T47D (cell line): ENCODE measurements around the gene PGAP6.
A peak's percentile ranks its signal among the peaks of the same experiment; 100 is the strongest.

ENCODE experiments used
- DNase-seq, 2 experiments: peaks; one replicate each; pipeline versions ENCODE4 v3.0.0 to v3.0.0-alpha.2; 2011 to 2012; ENCODE audit warnings: low read depth in 1 of 2, low spot score in 1 of 2
- JUND ChIP-seq: IDR thresholded peaks from 2 replicates; pipeline ENCODE4 v1.6.1; 2012; ENCODE audit warnings: low read depth
- in situ Hi-C: cut with HindIII; loops from 2 replicates; pipeline ENCODE4 v1.10.0; 2016; ENCODE audit warnings: low sequenced_read_pairs, low pct_unique_long_range_greater_than_20kb

The PGAP6 gene

DNA sequence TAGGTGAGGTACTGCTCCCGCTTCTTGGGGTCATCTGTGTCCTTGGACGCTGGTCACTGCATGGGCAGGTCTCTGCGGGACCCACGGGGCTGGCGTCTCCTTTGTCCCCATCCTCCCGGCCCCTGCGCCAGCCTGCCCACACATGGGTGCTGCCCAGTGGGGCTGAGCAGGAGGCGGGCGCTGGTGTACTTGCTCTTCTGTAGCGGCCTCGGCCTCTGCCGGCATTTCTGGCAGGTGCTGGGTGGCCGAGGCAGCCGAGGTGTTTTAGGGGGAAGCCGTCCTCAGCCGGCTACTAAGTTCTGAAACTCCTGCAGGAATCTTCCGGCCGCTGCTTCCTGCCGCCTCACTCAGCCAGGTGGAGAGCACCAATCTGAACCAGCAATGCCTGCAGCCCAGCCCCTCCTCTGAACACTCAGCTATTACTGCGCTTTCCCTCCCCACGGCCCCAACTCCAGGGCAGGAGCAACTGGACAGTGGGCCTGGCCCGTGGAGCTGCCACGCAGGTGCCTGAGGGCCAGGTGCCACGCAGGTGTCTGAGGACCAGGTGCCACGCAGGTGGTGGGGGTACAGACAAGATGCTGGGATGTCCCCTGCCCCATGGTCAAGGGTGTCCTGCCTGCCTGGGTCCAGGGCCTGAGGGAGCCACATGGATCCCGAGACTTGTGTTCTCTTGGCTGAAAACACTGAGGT lies 29.9 kb upstream of the PGAP6 start:
- TF ChIP-seq JUND, result no peak
- DNase-seq, result no peak
- in situ Hi-C loops, result no loop called here

DNA sequence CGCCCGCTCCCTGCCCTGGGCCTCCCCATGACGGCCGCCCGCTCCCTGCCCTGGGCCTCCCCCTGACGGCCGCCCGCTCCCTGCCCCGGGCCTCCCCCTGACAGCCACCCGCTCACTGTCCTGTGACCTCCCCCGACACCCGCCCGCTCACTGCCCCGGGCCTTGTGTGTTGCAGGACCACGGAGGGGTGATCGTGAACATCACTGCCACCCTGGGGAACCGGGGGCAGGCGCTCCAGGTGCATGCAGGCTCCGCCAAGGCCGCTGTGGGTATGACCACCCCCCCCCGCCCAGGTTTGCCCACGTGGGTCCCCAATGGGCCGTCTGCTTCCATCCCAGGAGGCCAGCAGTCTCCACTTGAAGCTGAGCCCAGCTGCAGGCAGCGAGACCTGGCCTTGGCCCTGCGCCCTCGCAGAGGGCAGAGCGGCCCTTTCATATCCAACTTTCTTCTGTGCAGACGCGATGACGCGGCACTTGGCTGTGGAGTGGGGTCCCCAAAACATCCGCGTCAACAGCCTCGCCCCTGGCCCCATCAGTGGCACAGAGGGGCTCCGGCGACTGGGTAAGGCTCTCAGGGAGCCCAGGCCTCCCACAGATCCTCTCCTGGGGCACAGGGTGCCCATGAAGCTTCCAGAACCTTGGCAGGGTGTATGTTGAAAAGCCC lies 28.9 kb upstream of the PGAP6 start:
- no peak for DNase-seq
- in situ Hi-C loops, result no loop called here
- TF ChIP-seq JUND, result no peak

DNA sequence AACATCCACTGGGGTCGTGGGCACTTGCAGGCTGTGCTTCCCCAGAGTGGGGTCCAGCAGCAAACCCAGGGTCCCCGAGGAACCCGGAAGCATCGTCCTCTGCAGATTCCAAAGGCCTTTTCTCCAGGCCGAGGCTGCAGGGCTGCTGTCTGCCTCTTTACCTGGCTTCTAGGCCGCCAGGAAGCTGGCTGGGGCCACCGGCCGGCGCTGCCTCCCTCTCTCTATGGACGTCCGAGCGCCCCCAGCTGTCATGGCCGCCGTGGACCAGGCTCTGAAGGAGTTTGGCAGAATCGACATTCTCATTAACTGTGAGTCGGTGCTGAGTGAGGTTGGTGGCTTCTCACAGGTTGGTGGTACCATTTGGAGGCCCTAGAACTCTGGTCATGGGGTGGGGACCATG lies 25.5 kb upstream of the PGAP6 start:
- in situ Hi-C loops, result no loop called here
- no peak for DNase-seq
- TF ChIP-seq JUND, result no peak

DNA sequence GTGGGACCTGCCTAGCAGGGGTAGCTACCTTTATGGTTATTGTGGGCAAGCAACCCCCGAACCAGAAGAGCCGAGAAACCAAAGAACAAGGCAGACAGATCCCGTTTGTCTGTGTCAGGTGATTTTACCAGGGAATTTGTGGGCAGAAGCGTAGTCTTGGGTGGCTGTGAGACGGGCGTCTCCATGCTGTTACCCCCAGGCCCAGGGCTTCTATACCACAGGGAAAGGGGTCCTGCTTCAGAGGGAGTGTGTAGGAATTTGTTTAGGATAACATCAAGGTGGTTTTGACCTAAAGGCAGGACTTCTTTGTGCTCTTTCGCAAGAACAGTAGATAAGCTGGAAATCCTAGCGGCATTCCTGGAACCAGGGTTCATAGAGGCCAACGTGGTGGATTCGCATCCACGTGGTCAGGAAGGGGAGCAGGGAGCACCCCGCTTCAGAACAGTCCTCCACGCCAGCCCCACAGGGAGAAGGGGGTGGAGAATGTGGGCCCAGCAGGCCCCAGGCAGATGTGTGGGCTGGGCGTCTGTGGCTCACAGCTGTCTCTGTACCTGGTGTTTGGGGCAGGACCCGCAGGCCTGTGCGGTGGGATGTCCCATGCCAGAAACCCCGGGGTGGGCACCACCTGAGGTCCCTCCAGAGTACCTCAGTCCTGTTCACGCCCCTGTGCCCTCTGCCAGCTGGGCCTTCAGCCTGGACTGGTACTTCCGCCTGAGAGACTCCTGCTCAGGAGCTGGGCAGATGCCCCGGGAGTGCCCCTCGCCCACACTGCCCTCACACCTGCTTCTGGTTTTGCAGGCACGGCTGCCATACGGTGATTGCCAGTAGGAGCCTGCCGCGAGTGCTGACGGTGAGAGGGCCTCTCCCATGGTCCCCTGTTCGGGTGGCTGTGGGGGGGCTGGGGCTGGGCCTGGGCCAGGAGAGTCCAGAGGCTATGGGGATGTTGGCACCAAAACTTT lies 24.0 kb upstream of the PGAP6 start:
- DNase-seq, result no peak
- no peak for TF ChIP-seq JUND
- in situ Hi-C loops, result no loop called here

DNA sequence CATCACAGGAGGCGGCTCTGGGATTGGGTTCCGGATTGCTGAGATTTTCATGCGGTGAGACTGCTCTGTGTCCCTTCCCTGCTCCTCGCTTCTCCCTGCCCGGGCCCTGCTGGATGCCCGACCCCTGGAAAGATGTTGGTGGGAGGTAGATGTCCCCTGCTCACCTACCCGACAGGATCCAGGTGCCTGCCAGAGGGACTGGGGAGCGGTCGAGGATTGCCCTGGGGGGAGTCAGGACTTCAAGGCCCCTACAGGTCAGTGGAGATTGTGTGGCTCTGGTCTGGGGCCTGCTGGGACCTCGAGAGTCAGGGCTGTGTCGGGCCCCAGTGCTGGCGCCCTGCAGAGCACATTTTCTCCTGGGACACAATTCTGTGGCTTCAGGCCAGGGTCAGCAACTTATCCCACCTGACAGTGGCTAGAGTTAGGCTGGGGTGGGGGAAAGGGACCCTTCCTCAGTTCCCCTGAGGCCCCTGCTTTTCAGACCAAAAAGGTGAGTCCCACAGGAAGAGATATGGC lies 23.3 kb upstream of the PGAP6 start:
- no peak for TF ChIP-seq JUND
- DNase-seq, result no peak
- in situ Hi-C loops, result no loop called here

DNA sequence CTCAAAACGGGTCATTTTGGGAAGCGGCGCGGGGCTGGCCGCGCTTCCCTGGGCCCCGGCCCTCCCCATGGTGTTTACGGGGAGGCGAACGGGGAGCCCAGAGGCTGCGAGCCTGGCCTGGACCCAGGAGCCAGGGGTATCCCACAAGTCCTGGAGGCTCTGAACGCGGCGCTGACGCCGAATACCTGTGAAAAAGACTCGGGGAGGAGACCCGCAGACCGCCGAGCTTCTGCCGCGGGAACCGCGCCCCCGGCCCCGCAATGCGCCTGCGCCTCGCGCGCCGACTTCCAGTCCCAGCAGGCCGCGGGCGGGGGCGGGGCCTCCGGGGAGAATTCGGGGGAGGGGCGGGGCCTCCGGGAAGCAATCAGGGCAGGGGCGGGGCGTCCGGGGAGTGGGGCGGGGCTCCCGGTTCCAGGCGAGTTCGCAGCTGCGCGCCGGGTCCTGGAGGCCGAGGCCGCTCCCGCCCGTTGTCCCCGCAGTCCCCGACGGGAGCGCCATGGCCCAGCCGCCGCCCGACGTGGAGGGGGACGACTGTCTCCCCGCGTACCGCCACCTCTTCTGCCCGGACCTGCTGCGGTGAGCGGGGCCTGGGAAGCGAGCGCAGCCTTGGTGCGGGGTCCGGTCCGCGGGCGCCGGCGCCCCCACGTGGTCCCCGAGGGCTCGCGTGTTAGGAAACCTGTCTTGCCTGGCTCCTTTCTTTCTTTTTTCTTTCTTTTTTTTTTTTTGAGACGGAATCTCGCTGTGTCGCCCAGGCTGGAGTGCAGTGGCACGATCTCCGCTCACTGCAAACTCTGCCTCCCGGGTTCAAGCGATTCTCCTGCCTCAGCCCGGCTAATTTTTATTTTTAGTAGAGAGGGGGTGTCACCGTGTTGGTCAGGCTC lies 19.9 kb upstream of the PGAP6 start, which contains the start of gene DECR2:
TSS of gene DECR2 (plus strand) at position 418 of the 881 bp plus-strand sequence. CDS start at position 497, 79 bp downstream.
- peak; percentile 92 to 93 for DNase-seq
- in situ Hi-C loops, result no loop called here
- TF ChIP-seq JUND, result no peak

DNA sequence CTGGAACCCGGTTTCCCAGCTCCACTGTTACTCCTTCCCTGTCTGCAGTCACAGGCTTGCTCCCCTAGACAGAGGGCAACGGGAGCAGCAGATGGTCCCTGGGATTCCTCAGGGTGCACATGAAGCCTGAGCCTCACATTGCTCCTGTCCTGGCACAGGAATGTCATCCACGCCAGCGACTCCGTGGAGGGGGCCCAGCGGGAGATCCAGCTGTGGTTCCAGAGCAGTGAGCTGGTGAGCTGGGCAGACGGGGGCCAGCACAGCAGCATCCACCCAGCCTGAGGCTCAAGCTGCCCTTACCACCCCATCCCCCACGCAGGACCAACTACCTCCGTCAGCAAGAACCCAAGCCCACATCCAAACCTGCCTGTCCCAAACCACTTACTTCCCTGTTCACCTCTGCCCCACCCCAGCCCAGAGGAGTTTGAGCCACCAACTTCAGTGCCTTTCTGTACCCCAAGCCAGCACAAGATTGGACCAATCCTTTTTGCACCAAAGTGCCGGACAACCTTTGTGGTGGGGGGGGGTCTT lies 18.3 kb upstream of the PGAP6 start:
- DNase-seq, result no peak
- in situ Hi-C loops, result no loop called here
- no peak for TF ChIP-seq JUND

DNA sequence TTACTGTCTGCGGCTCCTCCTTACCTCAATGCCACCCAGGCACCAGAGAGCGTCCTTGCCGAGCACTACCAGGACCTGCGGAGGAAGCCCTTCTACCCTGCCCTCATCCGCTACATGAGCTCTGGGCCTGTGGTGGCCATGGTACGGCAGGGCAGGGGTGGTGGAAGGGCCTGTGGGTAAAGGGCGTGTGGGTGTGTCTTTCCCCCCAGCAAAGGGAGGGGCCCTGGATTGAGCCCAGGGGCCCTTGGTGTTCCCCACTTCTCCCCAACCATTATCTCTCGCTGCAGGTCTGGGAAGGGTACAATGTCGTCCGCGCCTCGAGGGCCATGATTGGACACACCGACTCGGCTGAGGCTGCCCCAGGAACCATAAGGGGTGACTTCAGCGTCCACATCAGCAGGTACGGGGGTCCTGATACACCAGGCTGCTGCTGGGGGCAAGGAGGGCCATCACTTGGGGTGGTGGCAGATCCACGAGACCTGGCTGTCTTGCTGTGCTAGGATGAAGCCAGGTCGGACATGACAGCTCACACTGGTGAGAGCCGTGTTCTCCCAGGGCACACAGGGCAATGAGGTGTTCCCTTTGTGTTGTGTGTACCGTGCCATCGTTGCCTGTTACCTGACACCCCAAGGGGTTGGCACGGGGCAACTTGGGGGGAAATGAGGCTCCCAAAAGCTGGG lies 17.7 kb upstream of the PGAP6 start:
- no peak for TF ChIP-seq JUND
- no peak for DNase-seq
- in situ Hi-C loops, result no loop called here

DNA sequence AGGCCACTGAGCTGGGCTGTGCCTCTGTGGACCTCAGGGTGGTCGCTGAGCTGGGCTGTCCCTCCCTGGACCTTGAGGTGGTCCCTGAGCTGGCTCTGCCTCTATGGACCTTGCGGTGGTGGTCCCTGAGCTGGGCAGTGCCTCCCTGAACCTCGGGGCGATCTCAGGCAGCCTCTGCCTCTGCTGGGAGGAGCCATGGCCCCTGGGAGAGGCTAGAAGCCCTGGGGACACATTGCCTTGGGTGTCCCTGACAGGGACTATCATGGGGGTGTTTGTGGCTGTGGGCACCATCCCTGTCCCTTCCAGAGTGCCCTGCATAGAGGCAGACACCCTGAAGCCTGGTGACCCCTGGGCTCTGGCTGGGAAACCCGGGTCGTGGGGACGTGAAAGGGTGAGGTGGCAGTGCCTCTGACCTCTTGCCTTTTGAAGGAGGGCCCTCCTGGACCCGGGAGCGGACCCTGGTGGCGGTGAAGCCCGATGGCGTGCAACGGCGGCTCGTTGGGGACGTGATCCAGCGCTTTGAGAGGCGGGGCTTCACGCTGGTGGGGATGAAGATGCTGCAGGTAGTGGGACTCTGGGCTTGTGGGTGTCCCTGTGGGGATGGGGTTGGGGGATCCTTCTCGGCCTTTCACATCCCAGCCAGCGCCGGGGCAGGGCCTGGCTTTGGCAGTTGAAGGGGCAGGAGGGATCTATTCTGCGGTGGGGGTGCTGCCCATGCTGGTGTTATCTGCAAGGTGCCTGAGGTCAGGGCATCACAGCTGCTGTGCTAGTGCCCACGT lies 17.0 kb upstream of the PGAP6 start:
- no peak for DNase-seq
- in situ Hi-C loops, result no loop called here
- no peak for TF ChIP-seq JUND

DNA sequence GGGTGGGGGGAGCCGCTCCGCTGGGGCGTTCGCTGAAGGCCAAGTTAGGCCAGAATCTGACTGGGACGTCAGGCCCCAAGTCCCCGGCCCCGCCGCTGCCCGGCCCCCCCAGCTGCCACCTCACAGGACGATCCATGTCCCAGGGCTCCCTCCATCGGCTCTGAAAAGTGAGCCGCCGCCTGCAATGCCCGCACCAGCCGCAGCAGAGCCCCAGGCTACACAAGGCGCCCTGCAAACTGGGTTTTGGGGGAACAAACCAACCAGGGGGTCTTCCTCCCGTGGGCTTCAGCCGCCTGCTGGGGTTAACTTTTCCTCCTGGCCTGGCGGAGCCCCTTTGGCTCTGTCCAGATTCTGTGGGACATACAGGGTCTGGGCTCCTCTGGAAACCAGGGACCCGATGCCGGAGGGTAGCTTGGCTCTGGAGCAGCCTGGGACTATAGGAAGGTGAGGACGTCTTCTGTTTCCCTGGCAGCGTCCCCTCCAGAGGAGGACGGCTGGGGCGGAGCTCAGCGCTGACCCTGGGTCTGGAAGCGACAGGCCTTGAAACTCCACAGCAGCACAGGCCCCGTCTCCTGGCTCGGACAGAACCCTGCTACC lies 16.1 kb upstream of the PGAP6 start:
- in situ Hi-C loops, result no loop called here
- TF ChIP-seq JUND, result no peak
- DNase-seq, result peak; percentile 85 to 89
